Transverse colon (tissue), 4 donors: ENCODE results near the gene INKA2.

Experiments
- CTCF ChIP-seq, 5 experiments: fragments of 200-600 bp in 3 of 5; fragments of 450-650 bp in 2 of 5; sonication (generic) in 3 of 5; IDR thresholded peaks; 1 replicate in 2 of 5; 2 replicates in 3 of 5; pipeline ENCODE4 v1.5.1; 2016 to 2017; ENCODE audit warnings: antibody characterized with exemption in 5 of 5, inconsistent platforms in 3 of 5, mild to moderate bottlenecking in 2 of 5, moderate library complexity in 1 of 5
- EP300 ChIP-seq: sonication (generic); formaldehyde crosslinking; IDR thresholded peaks from one replicate; pipeline ENCODE4 v1.6.1; 2017; ENCODE audit warnings: antibody characterized with exemption, low read depth
- POLR2A ChIP-seq: fragments of 450-650 bp; IDR thresholded peaks from one replicate; pipeline ENCODE4 v1.6.1; 2016; ENCODE audit warnings: antibody characterized with exemption, mild to moderate bottlenecking, moderate library complexity
- POLR2AphosphoS5 ChIP-seq, 3 donors: sonication (generic); formaldehyde crosslinking; IDR thresholded peaks; one replicate each; pipeline ENCODE4 v1.6.1; 2016; ENCODE audit warnings: antibody characterized with exemption in 3 of 3

GRCh38 chr1:111720274-111720976 is 18.8 kb downstream of the INKA2 start:
- no peak for TF ChIP-seq CTCF (IDR thresholded peaks at IDR 0.05)
- no peak for TF ChIP-seq EP300
- peak in 1 of 3 donors; percentile 10 for TF ChIP-seq POLR2AphosphoS5 (IDR thresholded peaks at IDR 0.05)
- no peak for TF ChIP-seq POLR2A
